Measurements from ENCODE around the gene CT47C1.
"Not testable (repeated sequence)": the region's sequence is repeated elsewhere in the genome, so short reads cannot be mapped to it uniquely, and the experiment has no call there.

The CT47C1 gene

GRCh38 chrX:119072744-119073143, at the start of gene CT47C1:
CT47C1 (plus strand) TSS chrX:119072993; CDS start chrX:119073226, 233 bp downstream.
- DNase-seq (ENCODE audit: low read depth in 2 of 2) = no peak

- DNase-seq (ENCODE audit: low read depth in 2 of 2) = no peak
Measured at GRCh38 chrX:119025900-119026299, 46.9 kb upstream of the CT47C1 start.

- DNase-seq (ENCODE audit: low read depth in 2 of 2) = not testable (repeated sequence)
Measured at GRCh38 chrX:119026344-119026743, 46.4 kb upstream of the CT47C1 start.

GRCh38 chrX:119027960-119028732, 44.6 kb upstream of the CT47C1 start:
- DNase-seq (ENCODE audit: low read depth in 2 of 2) = not testable (repeated sequence)

GRCh38 chrX:119028733-119029330, 44.0 kb upstream of the CT47C1 start:
- no peak for DNase-seq (ENCODE audit: low read depth in 2 of 2)

GRCh38 chrX:119029656-119030055, 43.1 kb upstream of the CT47C1 start:
- DNase-seq (ENCODE audit: low read depth in 2 of 2) = not testable (repeated sequence)

GRCh38 chrX:119030990-119031389, 41.8 kb upstream of the CT47C1 start:
- DNase-seq (ENCODE audit: low read depth in 2 of 2) = no peak

- DNase-seq (ENCODE audit: low read depth in 2 of 2) = no peak
Measured at GRCh38 chrX:119036107-119037029, 36.4 kb upstream of the CT47C1 start.

- DNase-seq (ENCODE audit: low read depth in 2 of 2) = no peak
Measured at GRCh38 chrX:119040432-119040831, 32.4 kb upstream of the CT47C1 start.

GRCh38 chrX:119041175-119041574, 31.6 kb upstream of the CT47C1 start:
- DNase-seq (ENCODE audit: low read depth in 2 of 2) = no peak

- DNase-seq (ENCODE audit: low read depth in 2 of 2) = no peak
Measured at GRCh38 chrX:119042040-119042439, 30.8 kb upstream of the CT47C1 start.

GRCh38 chrX:119042996-119043395, 29.8 kb upstream of the CT47C1 start:
- DNase-seq (ENCODE audit: low read depth in 2 of 2) = no peak

- DNase-seq (ENCODE audit: low read depth in 2 of 2) = no peak
Measured at GRCh38 chrX:119045884-119046283, 26.9 kb upstream of the CT47C1 start.

GRCh38 chrX:119055687-119056086, 17.1 kb upstream of the CT47C1 start:
- no peak for DNase-seq (ENCODE audit: low read depth in 2 of 2)

GRCh38 chrX:119062750-119063374, 9.9 kb upstream of the CT47C1 start:
- no peak for DNase-seq (ENCODE audit: low read depth in 2 of 2)

- no peak for DNase-seq (ENCODE audit: low read depth in 2 of 2)
Measured at GRCh38 chrX:119063428-119063827, 9.4 kb upstream of the CT47C1 start.

- DNase-seq (ENCODE audit: low read depth in 2 of 2) = no peak
Measured at GRCh38 chrX:119067023-119067739, 5.6 kb upstream of the CT47C1 start.

- no peak for DNase-seq (ENCODE audit: low read depth in 2 of 2)
Measured at GRCh38 chrX:119069128-119069527, 3.7 kb upstream of the CT47C1 start.

- no peak for DNase-seq (ENCODE audit: low read depth in 2 of 2)
Measured at GRCh38 chrX:119069762-119070161, 3.0 kb upstream of the CT47C1 start.

- no peak for DNase-seq (ENCODE audit: low read depth in 2 of 2)
Measured at GRCh38 chrX:119071381-119071780, 1.4 kb upstream of the CT47C1 start.

Data from stimulated activated CD8-positive, alpha-beta memory T cell treated with anti-CD3 and anti-CD28 coated beads, Interleukin-2, amount 100 ng/mL, for 1 hour (primary cell).